HCT116 (cell line): ENCODE results near the gene AUTS2. TPM values are rescaled to one million over a fixed set of nuclear protein-coding genes. Genes with fewer than 3 reads are reported as not detected.

ENCODE experiments used
- ATAC-seq: fragments of 200-7000 bp; cut with Tn5 transposase; 2 replicates; pipeline ENCODE4 v1.9.1; 2020; ENCODE audit warnings: mild to moderate bottlenecking, moderate library complexity
- BruUV-seq: library from RNA; stranded (reverse); fragments of 400-500 nt; replicated peaks from 2 replicates; lab custom pipeline; 2021; lab: Mats Ljungman, UMichigan
- CTCF ChIA-PET: fragments of 300-600 bp; sonication (Branson Sonifier 250); formaldehyde crosslinking; loops from one replicate; lab custom pipeline; 2021; ENCODE audit warnings: antibody characterized with exemption; lab: Charles Lee
- POLR2A ChIA-PET: fragments of 300-600, 350-600 bp; sonication (Branson Sonifier 250); formaldehyde crosslinking; loops from one replicate; lab custom pipeline; 2021; ENCODE audit warnings: antibody characterized with exemption; lab: Charles Lee
- RAD21 ChIA-PET, 2 experiments: fragments of 300-600 bp; sonication (Branson Sonifier 250); formaldehyde crosslinking; loops; one replicate each; lab custom pipeline; 2023; ENCODE audit warnings: low total read pairs in 2 of 2; ENCODE audit not compliant: uncharacterized antibody in 2 of 2, unreplicated experiment in 2 of 2, low non-redundant PET in 1 of 2; lab: Charles Lee
- DNase-seq: peaks from one replicate; pipeline ENCODE4 v3.0.0-alpha.2; 2010; ENCODE audit warnings: low read depth, low spot score
- H2AFZ ChIP-seq: fragments of 200-600 bp; shearing (Covaris generic), sonication (generic); 2 replicates; pipeline ENCODE4 v1.6.1; 2017; ENCODE audit warnings: low read depth, mixed run types, mixed read lengths, antibody characterized with exemption, low read length; ENCODE audit not compliant: poor library complexity, severe bottlenecking
- H3K27ac ChIP-seq: 2 replicates; pipeline ENCODE4 v1.5.1; 2012; ENCODE audit warnings: low read depth, low read length
- H3K27me3 ChIP-seq: fragments of 200-600 bp; sonication (generic); 2 replicates; pipeline ENCODE4 v1.6.1; 2016; ENCODE audit warnings: mixed run types, low read length, mixed read lengths; ENCODE audit not compliant: insufficient read depth
- H3K36me3 ChIP-seq, 2 experiments: fragments of 200-500 bp in 1 of 2; fragments of 200-600 bp in 1 of 2; sonication (Bioruptor generic) in 1 of 2; sonication (generic) in 1 of 2; 2 replicates each; pipeline versions ENCODE4 v1.5.1 to v1.6.1; 2014 to 2016; ENCODE audit warnings: low read length in 2 of 2, inconsistent platforms in 1 of 2, mixed read lengths in 1 of 2, mixed run types in 1 of 2; ENCODE audit not compliant: insufficient read depth in 2 of 2, control insufficient read depth in 1 of 2
- H3K4me1 ChIP-seq, 2 experiments: fragments of 200-600 bp in 1 of 2; sonication (generic) in 1 of 2; 2 replicates each; pipeline versions ENCODE4 v1.5.1 to v1.6.1; 2012 to 2017; ENCODE audit warnings: low read length in 2 of 2, inconsistent platforms in 1 of 2, mild to moderate bottlenecking in 1 of 2, mixed read lengths in 1 of 2, mixed run types in 1 of 2, moderate library complexity in 1 of 2; ENCODE audit not compliant: insufficient read depth in 2 of 2, control insufficient read depth in 1 of 2
- H3K4me2 ChIP-seq: fragments of 200-600 bp; sonication (generic); 2 replicates; pipeline ENCODE4 v1.6.1; 2017; ENCODE audit warnings: mixed run types, low read length, mixed read lengths
- H3K4me3 ChIP-seq, 2 experiments: fragments of 200-600 bp in 1 of 2; sonication (generic) in 1 of 2; replicated peaks in 1 of 2; 2 replicates each; pipeline ENCODE4 v1.5.1; 2011 to 2016; ENCODE audit warnings: low read length in 2 of 2, control low read depth in 1 of 2, low read depth in 1 of 2, mild to moderate bottlenecking in 1 of 2, mixed read lengths in 1 of 2, mixed run types in 1 of 2
- H3K79me2 ChIP-seq: fragments of 200-600 bp; sonication (generic); 2 replicates; pipeline ENCODE4 v1.6.1; 2017; ENCODE audit warnings: mild to moderate bottlenecking, mixed run types, low read length, moderate library complexity, mixed read lengths; ENCODE audit not compliant: insufficient read depth
- H3K9ac ChIP-seq: fragments of 200-600 bp; sonication (generic); 2 replicates; pipeline ENCODE4 v1.6.1; 2016; ENCODE audit warnings: low read length, mixed read lengths
- H3K9me2 ChIP-seq: fragments of 200-600 bp; sonication (generic), shearing (Covaris generic); 2 replicates; pipeline ENCODE4 v1.6.1; 2017; ENCODE audit warnings: mixed run types, mild to moderate bottlenecking, moderate library complexity; ENCODE audit not compliant: insufficient read depth
- H3K9me3 ChIP-seq, 2 experiments: fragments of 200-500 bp in 1 of 2; fragments of 200-600 bp in 1 of 2; sonication (Bioruptor generic) in 1 of 2; sonication (generic) in 1 of 2; 2 replicates each; pipeline ENCODE4 v1.6.1; 2014 to 2017; ENCODE audit warnings: low read length in 2 of 2, mixed read lengths in 2 of 2, inconsistent platforms in 1 of 2, low read depth in 1 of 2, mild to moderate bottlenecking in 1 of 2, mixed run types in 1 of 2, moderate library complexity in 1 of 2; ENCODE audit not compliant: control insufficient read depth in 1 of 2, insufficient read depth in 1 of 2
- H4K20me1 ChIP-seq: fragments of 200-600 bp; sonication (generic), shearing (Covaris generic); 2 replicates; pipeline ENCODE4 v1.6.1; 2017; ENCODE audit warnings: mixed run types, mild to moderate bottlenecking, moderate library complexity; ENCODE audit not compliant: insufficient read depth
- CBX3 ChIP-seq: IDR thresholded peaks from 2 replicates; pipeline ENCODE4 v1.6.1; 2012; ENCODE audit warnings: low read depth
- CEBPB ChIP-seq: IDR thresholded peaks from 2 replicates; pipeline ENCODE4 v1.6.1; 2012; ENCODE audit warnings: low read depth
- EGR1 ChIP-seq: IDR thresholded peaks from 2 replicates; pipeline ENCODE4 v1.6.1; 2012; ENCODE audit warnings: low read depth
- ELF1 ChIP-seq: IDR thresholded peaks from 2 replicates; pipeline ENCODE4 v1.6.1; 2012; ENCODE audit warnings: low read depth, borderline replicate concordance
- EZH2phosphoT487 ChIP-seq: fragments of 200-600 bp; IDR thresholded peaks from 2 replicates; pipeline ENCODE4 v1.6.1; 2018; ENCODE audit warnings: antibody characterized with exemption, borderline replicate concordance
- FOSL1 ChIP-seq: IDR thresholded peaks from 2 replicates; pipeline ENCODE4 v1.6.1; 2012; ENCODE audit warnings: low read depth
- JUND ChIP-seq: IDR thresholded peaks from 2 replicates; pipeline ENCODE4 v1.6.1; 2012
- POLR2A ChIP-seq: IDR thresholded peaks from 2 replicates; pipeline ENCODE4 v1.7.0; 2011; ENCODE audit warnings: borderline replicate concordance; ENCODE audit not compliant: insufficient read depth, insufficient read length; ENCODE audit errors: extremely low read depth
- POLR2AphosphoS5 ChIP-seq: IDR thresholded peaks from 2 replicates; pipeline ENCODE4 v1.6.1; 2011; ENCODE audit warnings: mild to moderate bottlenecking, low read depth, low read length, moderate library complexity
- RAD21 ChIP-seq: IDR thresholded peaks from 2 replicates; pipeline ENCODE4 v1.6.1; 2012; ENCODE audit warnings: low read depth, mild to moderate bottlenecking
- SIN3A ChIP-seq: IDR thresholded peaks from 2 replicates; pipeline ENCODE4 v1.6.1; 2012; ENCODE audit warnings: low read depth
- SRF ChIP-seq: IDR thresholded peaks from 2 replicates; pipeline ENCODE4 v1.6.1; 2012; ENCODE audit warnings: low read depth
- YY1 ChIP-seq: IDR thresholded peaks from 2 replicates; pipeline ENCODE4 v1.6.1; 2011; ENCODE audit warnings: low read length, low read depth, moderate library complexity, mild to moderate bottlenecking; ENCODE audit not compliant: insufficient replicate concordance; ENCODE audit errors: extremely low read depth
- ZNF274 ChIP-seq: fragments of 200-500 bp; sonication (Bioruptor generic); IDR thresholded peaks from 2 replicates; pipeline ENCODE4 v1.6.1; 2014; ENCODE audit warnings: mild to moderate bottlenecking, low read depth, low read length, inconsistent platforms
- intact Hi-C: fragments of 100-400 bp; cut with micrococcal nuclease; formaldehyde crosslinking; loops from 2 replicates; pipeline ENCODE4 v1.10.0; 2022
- total RNA-seq: library from RNA; stranded (reverse); gene quantifications from one replicate; pipeline ENCODE4 v1.2.1, GENCODE V29; 2021; ENCODE audit not compliant: unreplicated experiment
- TF ChIP-seq, protein P1 (sequence below): IDR thresholded peaks from 2 replicates; pipeline ENCODE4 v1.6.1; 2012
- TF ChIP-seq, protein P2 (sequence below): IDR thresholded peaks from 2 replicates; pipeline ENCODE4 v1.6.1; 2011; ENCODE audit warnings: mild to moderate bottlenecking, low read length, moderate library complexity; ENCODE audit not compliant: insufficient replicate concordance; ENCODE audit errors: extremely low read depth
- TF ChIP-seq, protein P3 (sequence below), 3 experiments: fragments of 200-600 bp in 1 of 3; sonication (generic) in 1 of 3; IDR thresholded peaks in 2 of 3; conservative IDR thresholded peaks in 1 of 3; 2 replicates each; pipeline ENCODE4 v1.5.1; 2012 to 2017; ENCODE audit warnings: low read depth in 2 of 3, low read length in 2 of 3, antibody characterized with exemption in 1 of 3, borderline replicate concordance in 1 of 3, control low read depth in 1 of 3, mild to moderate bottlenecking in 1 of 3, mixed read lengths in 1 of 3, mixed run types in 1 of 3, moderate library complexity in 1 of 3; ENCODE audit not compliant: insufficient read depth in 1 of 3
- TF ChIP-seq, protein P4 (sequence below): IDR thresholded peaks from 2 replicates; pipeline ENCODE4 v1.6.1; 2012

Gene AUTS2
- total RNA-seq, 1 experiment from 2014 or later: 0.93 TPM

DNA sequence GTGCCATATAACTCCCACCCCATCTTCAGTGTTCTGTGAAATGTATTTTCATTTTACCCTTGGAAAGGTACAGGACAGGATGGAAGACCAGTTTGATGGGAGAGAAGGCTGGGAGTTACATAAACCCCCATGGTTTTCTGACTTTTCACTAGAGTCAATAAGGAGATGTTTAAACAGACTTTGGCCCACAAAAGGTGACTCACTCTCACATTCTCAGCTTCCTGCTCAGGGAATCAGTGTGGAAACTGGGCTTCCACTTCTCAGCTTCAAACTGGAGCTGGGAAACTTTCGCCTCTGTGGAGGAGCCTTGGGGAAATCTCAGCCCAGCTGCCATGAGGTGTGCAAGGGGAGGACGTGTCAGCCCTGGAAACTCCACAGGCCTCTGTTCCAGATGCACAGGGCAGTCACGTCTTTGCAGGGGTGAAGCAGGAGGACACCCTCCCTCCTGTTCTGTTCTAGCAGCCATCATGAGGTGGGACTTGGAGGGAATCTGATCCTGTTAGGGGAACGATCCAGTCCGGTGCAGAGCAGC lies 973.2 kb downstream of the AUTS2 start:
- no peak overlapping the region for H2AFZ ChIP-seq
- no peak overlapping the region for H3K9ac ChIP-seq
- ATAC-seq: no peak
- peaks cover 0 to 33% of the 10 kb centered on the region in 2 experiments; a peak in 2 of 4 replicates for H3K9me3 ChIP-seq
- CTCF ChIA-PET: no interaction called here
- H3K27me3 ChIP-seq: no peaks in the 10 kb centered on the region
- H3K4me1 ChIP-seq: no peaks in the 10 kb centered on the region
- DNase-seq: no peak
- no peak overlapping the region for H3K4me3 ChIP-seq
- intact Hi-C loops: no loop called here
- no peak overlapping the region for H3K4me2 ChIP-seq
- no peak overlapping the region for H3K27ac ChIP-seq
- TF ChIP-seq, protein P1, sequence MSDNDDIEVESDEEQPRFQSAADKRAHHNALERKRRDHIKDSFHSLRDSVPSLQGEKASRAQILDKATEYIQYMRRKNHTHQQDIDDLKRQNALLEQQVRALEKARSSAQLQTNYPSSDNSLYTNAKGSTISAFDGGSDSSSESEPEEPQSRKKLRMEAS: no peak
- TF ChIP-seq ZNF274 (no peak), EZH2phosphoT487 (no peak), ELF1 (no peak), JUND (no peak), SIN3A (no peak), YY1 (no peak), FOSL1 (no peak), CBX3 (no peak), POLR2AphosphoS5 (no peak), RAD21 (no peak), CEBPB (no peak), EGR1 (no peak), POLR2A (no peak), SRF (no peak)
- TF ChIP-seq, protein P2, sequence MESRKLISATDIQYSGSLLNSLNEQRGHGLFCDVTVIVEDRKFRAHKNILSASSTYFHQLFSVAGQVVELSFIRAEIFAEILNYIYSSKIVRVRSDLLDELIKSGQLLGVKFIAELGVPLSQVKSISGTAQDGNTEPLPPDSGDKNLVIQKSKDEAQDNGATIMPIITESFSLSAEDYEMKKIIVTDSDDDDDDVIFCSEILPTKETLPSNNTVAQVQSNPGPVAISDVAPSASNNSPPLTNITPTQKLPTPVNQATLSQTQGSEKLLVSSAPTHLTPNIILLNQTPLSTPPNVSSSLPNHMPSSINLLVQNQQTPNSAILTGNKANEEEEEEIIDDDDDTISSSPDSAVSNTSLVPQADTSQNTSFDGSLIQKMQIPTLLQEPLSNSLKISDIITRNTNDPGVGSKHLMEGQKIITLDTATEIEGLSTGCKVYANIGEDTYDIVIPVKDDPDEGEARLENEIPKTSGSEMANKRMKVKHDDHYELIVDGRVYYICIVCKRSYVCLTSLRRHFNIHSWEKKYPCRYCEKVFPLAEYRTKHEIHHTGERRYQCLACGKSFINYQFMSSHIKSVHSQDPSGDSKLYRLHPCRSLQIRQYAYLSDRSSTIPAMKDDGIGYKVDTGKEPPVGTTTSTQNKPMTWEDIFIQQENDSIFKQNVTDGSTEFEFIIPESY: no peak
- TF ChIP-seq, protein P3, sequence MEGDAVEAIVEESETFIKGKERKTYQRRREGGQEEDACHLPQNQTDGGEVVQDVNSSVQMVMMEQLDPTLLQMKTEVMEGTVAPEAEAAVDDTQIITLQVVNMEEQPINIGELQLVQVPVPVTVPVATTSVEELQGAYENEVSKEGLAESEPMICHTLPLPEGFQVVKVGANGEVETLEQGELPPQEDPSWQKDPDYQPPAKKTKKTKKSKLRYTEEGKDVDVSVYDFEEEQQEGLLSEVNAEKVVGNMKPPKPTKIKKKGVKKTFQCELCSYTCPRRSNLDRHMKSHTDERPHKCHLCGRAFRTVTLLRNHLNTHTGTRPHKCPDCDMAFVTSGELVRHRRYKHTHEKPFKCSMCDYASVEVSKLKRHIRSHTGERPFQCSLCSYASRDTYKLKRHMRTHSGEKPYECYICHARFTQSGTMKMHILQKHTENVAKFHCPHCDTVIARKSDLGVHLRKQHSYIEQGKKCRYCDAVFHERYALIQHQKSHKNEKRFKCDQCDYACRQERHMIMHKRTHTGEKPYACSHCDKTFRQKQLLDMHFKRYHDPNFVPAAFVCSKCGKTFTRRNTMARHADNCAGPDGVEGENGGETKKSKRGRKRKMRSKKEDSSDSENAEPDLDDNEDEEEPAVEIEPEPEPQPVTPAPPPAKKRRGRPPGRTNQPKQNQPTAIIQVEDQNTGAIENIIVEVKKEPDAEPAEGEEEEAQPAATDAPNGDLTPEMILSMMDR (IDR thresholded peaks at IDR 0.05 in 2 of 3, conservative IDR thresholded peaks at IDR 0.05 in 1 of 3; ENCODE audit: borderline replicate concordance in 1 of 3, insufficient read depth in 1 of 3, low read depth in 2 of 3, low read length in 2 of 3): no peak
- TF ChIP-seq, protein P4, sequence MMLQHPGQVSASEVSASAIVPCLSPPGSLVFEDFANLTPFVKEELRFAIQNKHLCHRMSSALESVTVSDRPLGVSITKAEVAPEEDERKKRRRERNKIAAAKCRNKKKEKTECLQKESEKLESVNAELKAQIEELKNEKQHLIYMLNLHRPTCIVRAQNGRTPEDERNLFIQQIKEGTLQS: no peak
- TF ChIP-seq, all 23 proteins: peak for 0
- no peaks in the 10 kb centered on the region for H3K79me2 ChIP-seq
- H3K9me2 ChIP-seq: no peaks in the 10 kb centered on the region
- H4K20me1 ChIP-seq: no peaks in the 10 kb centered on the region
- RAD21 ChIA-PET: no interaction called here
- no peaks in the 10 kb centered on the region for H3K36me3 ChIP-seq
- POLR2A ChIA-PET: no interaction called here
- BruUV-seq: no TSS peak
